ENCODE results near the gene ZNF793.

Gene ZNF793

GRCh38 chr19:37505958-37506386, 767 bp upstream of the ZNF793 start:
- Histone ChIP-seq H3K9ac (ENCODE audit: low read length in 2 of 2) (peak overlapping the region; percentile 95 to 98), H3K4me1 (ENCODE audit: control insufficient read depth, insufficient read depth, low read length) (peaks cover 11% of the 10 kb centered on the region), H3K27ac (ENCODE audit: low read length) (peak overlapping the region; percentile 99), H3K27me3 (ENCODE audit: control insufficient read depth in 1 of 2, insufficient read depth in 2 of 2, low read length in 2 of 2) (no peaks in the 10 kb centered on the region), H3K9me3 (ENCODE audit: control insufficient read depth in 2 of 2, low read length in 2 of 2) (no peaks in the 10 kb centered on the region), H3K4me3 (ENCODE audit: low read length in 2 of 2) (peak overlapping the region; percentile 99 to 100), H3K36me3 (ENCODE audit: control insufficient read depth in 2 of 2, insufficient read depth in 2 of 2, low read length in 2 of 2) (peaks cover 3 to 5% of the 10 kb centered on the region in 2 donors)

- Histone ChIP-seq H3K27ac (ENCODE audit: low read length) (peak overlapping the region; percentile 99), H3K36me3 (ENCODE audit: control insufficient read depth in 2 of 2, insufficient read depth in 2 of 2, low read length in 2 of 2) (peaks cover 7 to 15% of the 10 kb centered on the region in 2 donors), H3K4me3 (ENCODE audit: low read length in 2 of 2) (peak overlapping the region; percentile 99 to 100), H3K27me3 (ENCODE audit: control insufficient read depth in 1 of 2, insufficient read depth in 2 of 2, low read length in 2 of 2) (no peaks in the 10 kb centered on the region), H3K9ac (ENCODE audit: low read length in 2 of 2) (peak overlapping the region; percentile 95 to 98), H3K9me3 (ENCODE audit: control insufficient read depth in 2 of 2, low read length in 2 of 2) (no peaks in the 10 kb centered on the region), H3K4me1 (ENCODE audit: control insufficient read depth, insufficient read depth, low read length) (peaks cover 11% of the 10 kb centered on the region)
Observed at GRCh38 chr19:37507167-37507464, 377 bp downstream of the ZNF793 start.

- H3K4me1 ChIP-seq (ENCODE audit: control insufficient read depth, insufficient read depth, low read length): peaks cover 6% of the 10 kb centered on the region
- H3K9ac ChIP-seq (ENCODE audit: low read length in 2 of 2): no peak overlapping the region
- H3K27ac ChIP-seq (ENCODE audit: low read length): no peak overlapping the region
- peaks cover 19 to 29% of the 10 kb centered on the region in 2 donors for H3K36me3 ChIP-seq (ENCODE audit: control insufficient read depth in 2 of 2, insufficient read depth in 2 of 2, low read length in 2 of 2)
- H3K4me3 ChIP-seq (ENCODE audit: low read length in 2 of 2): no peak overlapping the region
- no peaks in the 10 kb centered on the region for H3K9me3 ChIP-seq (ENCODE audit: control insufficient read depth in 2 of 2, low read length in 2 of 2)
- no peaks in the 10 kb centered on the region for H3K27me3 ChIP-seq (ENCODE audit: control insufficient read depth in 1 of 2, insufficient read depth in 2 of 2, low read length in 2 of 2)
Observed at GRCh38 chr19:37511186-37511585, 4.4 kb downstream of the ZNF793 start.

GRCh38 chr19:37511821-37512220, 5.1 kb downstream of the ZNF793 start:
- no peak overlapping the region for H3K4me3 ChIP-seq (ENCODE audit: low read length in 2 of 2)
- H3K9ac ChIP-seq (ENCODE audit: low read length in 2 of 2): no peak overlapping the region
- peaks cover 19 to 30% of the 10 kb centered on the region in 2 donors for H3K36me3 ChIP-seq (ENCODE audit: control insufficient read depth in 2 of 2, insufficient read depth in 2 of 2, low read length in 2 of 2)
- no peaks in the 10 kb centered on the region for H3K9me3 ChIP-seq (ENCODE audit: control insufficient read depth in 2 of 2, low read length in 2 of 2)
- H3K27me3 ChIP-seq (ENCODE audit: control insufficient read depth in 1 of 2, insufficient read depth in 2 of 2, low read length in 2 of 2): no peaks in the 10 kb centered on the region
- H3K27ac ChIP-seq (ENCODE audit: low read length): no peak overlapping the region
- peaks cover 6% of the 10 kb centered on the region for H3K4me1 ChIP-seq (ENCODE audit: control insufficient read depth, insufficient read depth, low read length)

- H3K36me3 ChIP-seq (ENCODE audit: control insufficient read depth in 2 of 2, insufficient read depth in 2 of 2, low read length in 2 of 2): peaks cover 19 to 30% of the 10 kb centered on the region in 2 donors
- no peak overlapping the region for H3K27ac ChIP-seq (ENCODE audit: low read length)
- H3K9me3 ChIP-seq (ENCODE audit: control insufficient read depth in 2 of 2, low read length in 2 of 2): no peaks in the 10 kb centered on the region
- H3K9ac ChIP-seq (ENCODE audit: low read length in 2 of 2): no peak overlapping the region
- H3K4me1 ChIP-seq (ENCODE audit: control insufficient read depth, insufficient read depth, low read length): no peaks in the 10 kb centered on the region
- no peaks in the 10 kb centered on the region for H3K27me3 ChIP-seq (ENCODE audit: control insufficient read depth in 1 of 2, insufficient read depth in 2 of 2, low read length in 2 of 2)
- H3K4me3 ChIP-seq (ENCODE audit: low read length in 2 of 2): no peak overlapping the region
Observed at GRCh38 chr19:37513397-37513796, 6.7 kb downstream of the ZNF793 start.

GRCh38 chr19:37519890-37520289, 13.2 kb downstream of the ZNF793 start:
- H3K36me3 ChIP-seq (ENCODE audit: control insufficient read depth in 2 of 2, insufficient read depth in 2 of 2, low read length in 2 of 2): peaks cover 13 to 24% of the 10 kb centered on the region in 2 donors
- no peaks in the 10 kb centered on the region for H3K27me3 ChIP-seq (ENCODE audit: control insufficient read depth in 1 of 2, insufficient read depth in 2 of 2, low read length in 2 of 2)
- H3K9ac ChIP-seq (ENCODE audit: low read length in 2 of 2): no peak overlapping the region
- H3K9me3 ChIP-seq (ENCODE audit: control insufficient read depth in 2 of 2, low read length in 2 of 2): peaks cover 2 to 6% of the 10 kb centered on the region in 2 donors
- H3K4me1 ChIP-seq (ENCODE audit: control insufficient read depth, insufficient read depth, low read length): no peaks in the 10 kb centered on the region
- no peak overlapping the region for H3K4me3 ChIP-seq (ENCODE audit: low read length in 2 of 2)
- H3K27ac ChIP-seq (ENCODE audit: low read length): no peak overlapping the region

GRCh38 chr19:37537391-37537947, 30.7 kb downstream of the ZNF793 start:
- Histone ChIP-seq H3K27me3 (ENCODE audit: control insufficient read depth in 1 of 2, insufficient read depth in 2 of 2, low read length in 2 of 2) (no peaks in the 10 kb centered on the region), H3K4me1 (ENCODE audit: control insufficient read depth, insufficient read depth, low read length) (no peaks in the 10 kb centered on the region), H3K9ac (ENCODE audit: low read length in 2 of 2) (no peak overlapping the region), H3K4me3 (ENCODE audit: low read length in 2 of 2) (peak overlapping the region in 1 of 2 donors; percentile 36), H3K36me3 (ENCODE audit: control insufficient read depth in 2 of 2, insufficient read depth in 2 of 2, low read length in 2 of 2) (peaks cover 43 to 48% of the 10 kb centered on the region in 2 donors), H3K27ac (ENCODE audit: low read length) (no peak overlapping the region), H3K9me3 (ENCODE audit: control insufficient read depth in 2 of 2, low read length in 2 of 2) (peaks cover 36 to 51% of the 10 kb centered on the region in 2 donors)

- peaks cover 27 to 76% of the 10 kb centered on the region in 2 donors for H3K9me3 ChIP-seq (ENCODE audit: control insufficient read depth in 2 of 2, low read length in 2 of 2)
Observed at GRCh38 chr19:37551129-37551993, 44.6 kb downstream of the ZNF793 start.

GRCh38 chr19:37563518-37563917, 56.8 kb downstream of the ZNF793 start:
- Histone ChIP-seq H3K27ac (ENCODE audit: low read length) (no peak overlapping the region), H3K4me1 (ENCODE audit: control insufficient read depth, insufficient read depth, low read length) (no peaks in the 10 kb centered on the region), H3K4me3 (ENCODE audit: low read length in 2 of 2) (no peak overlapping the region), H3K27me3 (ENCODE audit: control insufficient read depth in 1 of 2, insufficient read depth in 2 of 2, low read length in 2 of 2) (no peaks in the 10 kb centered on the region), H3K9me3 (ENCODE audit: control insufficient read depth in 2 of 2, low read length in 2 of 2) (peaks cover 67 to 75% of the 10 kb centered on the region in 2 donors), H3K9ac (ENCODE audit: low read length in 2 of 2) (no peak overlapping the region), H3K36me3 (ENCODE audit: control insufficient read depth in 2 of 2, insufficient read depth in 2 of 2, low read length in 2 of 2) (peaks cover 19 to 31% of the 10 kb centered on the region in 2 donors)

More at GRCh38 chr19:37551129-37551993, 44.6 kb downstream of the ZNF793 start:
- no peak overlapping the region for H3K9ac ChIP-seq (ENCODE audit: low read length in 2 of 2)
- no peaks in the 10 kb centered on the region for H3K4me1 ChIP-seq (ENCODE audit: control insufficient read depth, insufficient read depth, low read length)
- peak overlapping the region; percentile 31 to 55 for H3K4me3 ChIP-seq (ENCODE audit: low read length in 2 of 2)
- no peaks in the 10 kb centered on the region for H3K27me3 ChIP-seq (ENCODE audit: control insufficient read depth in 1 of 2, insufficient read depth in 2 of 2, low read length in 2 of 2)
- peaks cover 0 to under 1% of the 10 kb centered on the region in 2 donors for H3K36me3 ChIP-seq (ENCODE audit: control insufficient read depth in 2 of 2, insufficient read depth in 2 of 2, low read length in 2 of 2)
- H3K27ac ChIP-seq (ENCODE audit: low read length): no peak overlapping the region

- H3K36me3 ChIP-seq (ENCODE audit: control insufficient read depth in 2 of 2, insufficient read depth in 2 of 2, low read length in 2 of 2): peaks cover 19 to 28% of the 10 kb centered on the region in 2 donors
- H3K4me3 ChIP-seq (ENCODE audit: low read length in 2 of 2): peak overlapping the region in 1 of 2 donors; percentile 4
- peaks cover 65 to 79% of the 10 kb centered on the region in 2 donors for H3K9me3 ChIP-seq (ENCODE audit: control insufficient read depth in 2 of 2, low read length in 2 of 2)
- H3K27me3 ChIP-seq (ENCODE audit: control insufficient read depth in 1 of 2, insufficient read depth in 2 of 2, low read length in 2 of 2): no peaks in the 10 kb centered on the region
- no peak overlapping the region for H3K9ac ChIP-seq (ENCODE audit: low read length in 2 of 2)
- no peaks in the 10 kb centered on the region for H3K4me1 ChIP-seq (ENCODE audit: control insufficient read depth, insufficient read depth, low read length)
- no peak overlapping the region for H3K27ac ChIP-seq (ENCODE audit: low read length)
Observed at GRCh38 chr19:37564624-37565369, 58.1 kb downstream of the ZNF793 start.
